PC-9 (cell line): ENCODE measurements around the gene LHX4. TPM values are rescaled to one million over a fixed set of nuclear protein-coding genes. Genes with fewer than 3 reads are reported as not detected.

ENCODE experiments used
- BruUV-seq: library from RNA; stranded (reverse); fragments of 400-500 nt; replicated peaks from 2 replicates; lab custom pipeline; 2021; lab: Mats Ljungman, UMichigan
- CTCF ChIA-PET: fragments of 300-600 bp; sonication (Branson Sonifier 250); formaldehyde crosslinking; loops from one replicate; lab custom pipeline; 2022; ENCODE audit warnings: antibody characterized with exemption; lab: Charles Lee
- POLR2A ChIA-PET: fragments of 300-600 bp; sonication (Branson Sonifier 250); formaldehyde crosslinking; loops from one replicate; lab custom pipeline; 2022; ENCODE audit warnings: antibody characterized with exemption; ENCODE audit not compliant: unreplicated experiment; lab: Charles Lee
- DNase-seq, 2 experiments: peaks; one replicate each; pipeline versions ENCODE4 v3.0.0 to v3.0.0-alpha.2; 2015 to 2022; ENCODE audit warnings: mixed read lengths in 1 of 2
- H2AFZ ChIP-seq: fragments of 200-600 bp; sonication (generic); 2 replicates; pipeline ENCODE4 v1.8.1; 2017; ENCODE audit warnings: antibody characterized with exemption
- H3F3A ChIP-seq: fragments of 200-600 bp; sonication (generic); 2 replicates; pipeline ENCODE4 v1.8.1; 2017; ENCODE audit warnings: antibody characterized with exemption, mild to moderate bottlenecking, low read depth; ENCODE audit not compliant: insufficient read depth
- H3K27ac ChIP-seq: fragments of 200-600 bp; sonication (generic); 2 replicates; pipeline ENCODE4 v1.6.1; 2016; ENCODE audit warnings: mixed run types
- H3K27me3 ChIP-seq: fragments of 200-600 bp; sonication (generic); 2 replicates; pipeline ENCODE4 v1.6.1; 2016; ENCODE audit warnings: low read depth, mixed run types; ENCODE audit not compliant: insufficient read depth
- H3K36me3 ChIP-seq: fragments of 200-600 bp; sonication (generic); 2 replicates; pipeline ENCODE4 v1.6.1; 2016; ENCODE audit warnings: low read depth, mixed run types
- H3K4me1 ChIP-seq: fragments of 200-600 bp; sonication (generic); replicated peaks from 2 replicates; pipeline ENCODE4 v1.6.1; 2016; ENCODE audit warnings: mixed run types; ENCODE audit not compliant: insufficient read depth
- H3K4me2 ChIP-seq: fragments of 200-600 bp; sonication (generic); 2 replicates; pipeline ENCODE4 v1.6.1; 2017; ENCODE audit warnings: mixed run types
- H3K4me3 ChIP-seq: fragments of 200-600 bp; sonication (generic); 2 replicates; pipeline ENCODE4 v1.6.1; 2016; ENCODE audit warnings: mixed run types
- H3K79me2 ChIP-seq: fragments of 200-600 bp; sonication (generic); 2 replicates; pipeline ENCODE4 v1.6.1; 2017; ENCODE audit warnings: low read depth, mixed run types
- H3K9me2 ChIP-seq: fragments of 200-600 bp; sonication (generic); 2 replicates; pipeline ENCODE4 v1.8.1; 2017; ENCODE audit warnings: mild to moderate bottlenecking; ENCODE audit not compliant: insufficient read depth
- H3K9me3 ChIP-seq: fragments of 200-600 bp; sonication (generic); 2 replicates; pipeline ENCODE4 v1.8.1; 2016; ENCODE audit warnings: low read depth; ENCODE audit not compliant: insufficient read depth
- H4K20me1 ChIP-seq: fragments of 200-600 bp; sonication (generic); 2 replicates; pipeline ENCODE4 v1.8.1; 2017; ENCODE audit not compliant: insufficient read depth
- CTCF ChIP-seq: fragments of 200-600 bp; sonication (generic); conservative IDR thresholded peaks from 2 replicates; pipeline ENCODE4 v1.6.1; 2017; ENCODE audit warnings: mixed run types, antibody characterized with exemption, mild to moderate bottlenecking, moderate library complexity
- EZH2 ChIP-seq: fragments of 200-600 bp; sonication (generic); IDR thresholded peaks from 2 replicates; pipeline ENCODE4 v1.8.0; 2017; ENCODE audit warnings: antibody characterized with exemption, low read depth
- intact Hi-C: fragments of 100-400 bp; cut with micrococcal nuclease; formaldehyde crosslinking; loops from one replicate; pipeline ENCODE4 v1.10.0; 2022; ENCODE audit not compliant: unreplicated experiment
- total RNA-seq: library from RNA; stranded (reverse); gene quantifications from 2 replicates; pipeline ENCODE4 v1.2.3, GENCODE V29; 2021

LHX4 gene
- total RNA-seq, 1 experiment from 2014 or later, result 0.28 TPM

- Histone ChIP-seq H3K9me3 (no peaks in the 10 kb centered on the region), H3K79me2 (no peaks in the 10 kb centered on the region), H4K20me1 (no peaks in the 10 kb centered on the region), H3K9me2 (no peaks in the 10 kb centered on the region), H3K36me3 (no peaks in the 10 kb centered on the region), H3K4me3 (no peak overlapping the region), H2AFZ (no peak overlapping the region), H3K4me1 (no peaks in the 10 kb centered on the region), H3F3A (no peaks in the 10 kb centered on the region), H3K27ac (no peak overlapping the region), H3K27me3 (no peaks in the 10 kb centered on the region), H3K4me2 (no peak overlapping the region)
- ChIA-PET POLR2A (interaction anchor here (0.5 kb wide), 1 partner anchor 230 kb away, joined by 6 read pairs; no protein-coding TSS in a partner anchor), CTCF (no interaction called here)
- BruUV-seq, result no TSS peak
- intact Hi-C loops, result no loop called here
- no peak for TF ChIP-seq EZH2
- TF ChIP-seq CTCF, result no peak
- no peak for DNase-seq
These were observed 14.0 kb upstream of the LHX4 start for GRCh38 chr1:180215856-180216625.

- ChIA-PET POLR2A (no interaction called here), CTCF (no interaction called here)
- no TSS peak for BruUV-seq
- Histone ChIP-seq H3F3A (no peaks in the 10 kb centered on the region), H3K4me2 (no peak overlapping the region), H3K9me3 (no peaks in the 10 kb centered on the region), H3K27ac (no peak overlapping the region), H3K9me2 (no peaks in the 10 kb centered on the region), H3K4me1 (no peaks in the 10 kb centered on the region), H3K27me3 (no peaks in the 10 kb centered on the region), H4K20me1 (no peaks in the 10 kb centered on the region), H2AFZ (no peak overlapping the region), H3K36me3 (no peaks in the 10 kb centered on the region), H3K4me3 (no peak overlapping the region), H3K79me2 (no peaks in the 10 kb centered on the region)
- TF ChIP-seq CTCF, result no peak
- TF ChIP-seq EZH2, result no peak
- no peak for DNase-seq
- intact Hi-C loops, result no loop called here
These were observed 13.1 kb upstream of the LHX4 start for GRCh38 chr1:180217006-180217405.

- Histone ChIP-seq H3K4me3 (no peak overlapping the region), H3K9me2 (no peaks in the 10 kb centered on the region), H3K9me3 (no peaks in the 10 kb centered on the region), H3K27me3 (peaks cover 9% of the 10 kb centered on the region; the same call in 1 of the 2 replicates), H3K36me3 (no peaks in the 10 kb centered on the region), H2AFZ (no peak overlapping the region), H3K27ac (no peak overlapping the region), H3F3A (no peaks in the 10 kb centered on the region), H3K4me1 (no peaks in the 10 kb centered on the region), H3K79me2 (no peaks in the 10 kb centered on the region), H3K4me2 (no peak overlapping the region), H4K20me1 (no peaks in the 10 kb centered on the region)
- ChIA-PET CTCF (no interaction called here), POLR2A (no interaction called here)
- BruUV-seq, result no TSS peak
- no peak for TF ChIP-seq EZH2
- TF ChIP-seq CTCF, result no peak
- intact Hi-C loops, result no loop called here
- no peak for DNase-seq
These were observed 11.0 kb upstream of the LHX4 start for GRCh38 chr1:180218806-180219765.
